ENCODE measurements around the gene VOPP1. TPM values are rescaled to one million over a fixed set of nuclear protein-coding genes. Genes with fewer than 3 reads are reported as not detected.

The VOPP1 gene
- total and polyA plus RNA-seq, 10 of the 15 experiments (the other 5 are each of a cell fraction or from before 2014, with no cell fraction given), result 32.8 to 206 (median 129) TPM

- TF ChIP-seq, protein P1, sequence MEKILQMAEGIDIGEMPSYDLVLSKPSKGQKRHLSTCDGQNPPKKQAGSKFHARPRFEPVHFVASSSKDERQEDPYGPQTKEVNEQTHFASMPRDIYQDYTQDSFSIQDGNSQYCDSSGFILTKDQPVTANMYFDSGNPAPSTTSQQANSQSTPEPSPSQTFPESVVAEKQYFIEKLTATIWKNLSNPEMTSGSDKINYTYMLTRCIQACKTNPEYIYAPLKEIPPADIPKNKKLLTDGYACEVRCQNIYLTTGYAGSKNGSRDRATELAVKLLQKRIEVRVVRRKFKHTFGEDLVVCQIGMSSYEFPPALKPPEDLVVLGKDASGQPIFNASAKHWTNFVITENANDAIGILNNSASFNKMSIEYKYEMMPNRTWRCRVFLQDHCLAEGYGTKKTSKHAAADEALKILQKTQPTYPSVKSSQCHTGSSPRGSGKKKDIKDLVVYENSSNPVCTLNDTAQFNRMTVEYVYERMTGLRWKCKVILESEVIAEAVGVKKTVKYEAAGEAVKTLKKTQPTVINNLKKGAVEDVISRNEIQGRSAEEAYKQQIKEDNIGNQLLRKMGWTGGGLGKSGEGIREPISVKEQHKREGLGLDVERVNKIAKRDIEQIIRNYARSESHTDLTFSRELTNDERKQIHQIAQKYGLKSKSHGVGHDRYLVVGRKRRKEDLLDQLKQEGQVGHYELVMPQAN (conservative IDR thresholded peaks at IDR 0.05), result peak; percentile 55; the same call in 1 of the 2 replicates
- TF ChIP-seq EGR1 (IDR thresholded peaks at IDR 0.05; ENCODE audit: borderline replicate concordance in 1 of 2, low read depth in 2 of 2, low read length in 2 of 2) (peak in 1 of 2 experiments; percentile 78; a peak in 2 of 3 replicates), MXI1 (IDR thresholded peaks at IDR 0.05; ENCODE audit: low read depth, low read length) (no peak), NR2C1 (IDR thresholded peaks at IDR 0.05) (0 out of 2 replicates have a peak, but pooled peaks have one; percentile 20), SP1 (IDR thresholded peaks at IDR 0.05; ENCODE audit: low read depth, low read length) (no peak), HSF1 (IDR thresholded peaks at IDR 0.05; ENCODE audit: low read depth, low read length) (no peak), USF2 (IDR thresholded peaks at IDR 0.05; ENCODE audit: borderline replicate concordance, low read depth, low read length) (no peak), DPF2 (IDR thresholded peaks at IDR 0.05) (peak; percentile 90), EED (IDR thresholded peaks at IDR 0.05; ENCODE audit: low read depth) (peak; percentile 22; the same call in 1 of the 2 replicates), NBN (IDR thresholded peaks at IDR 0.05) (peak; percentile 88), POLR2A (IDR thresholded peaks at IDR 0.05; ENCODE audit: low read depth, low read length) (peak; percentile 61), CBX3 (IDR thresholded peaks at IDR 0.05; ENCODE audit: borderline replicate concordance, low read depth) (no peak), PAX5 (IDR thresholded peaks at IDR 0.05; ENCODE audit: borderline replicate concordance, low read depth, low read length) (peak; percentile 79; the same call in 1 of the 2 replicates), MAX (IDR thresholded peaks at IDR 0.05; ENCODE audit: low read depth, low read length) (no peak), CHD2 (IDR thresholded peaks at IDR 0.05; ENCODE audit: borderline replicate concordance, low read depth, low read length) (0 out of 2 replicates have a peak, but pooled peaks have one; percentile 17), ZNF217 (IDR thresholded peaks at IDR 0.05) (no peak), HDGF (IDR thresholded peaks at IDR 0.05) (peak; percentile 78; the same call in 1 of the 2 replicates), EP300 (IDR thresholded peaks at IDR 0.05; ENCODE audit: borderline replicate concordance in 1 of 2, control insufficient read depth in 1 of 2, low read depth in 2 of 2, low read length in 2 of 2) (no peak), HDAC2 (IDR thresholded peaks at IDR 0.05) (no peak), RUNX3 (IDR thresholded peaks at IDR 0.05; ENCODE audit: low read length) (peak; percentile 80), CREB1 (IDR thresholded peaks at IDR 0.05; ENCODE audit: low read depth) (0 out of 2 replicates have a peak, but pooled peaks have one; percentile 13), POU2F2 (IDR thresholded peaks at IDR 0.05; ENCODE audit: borderline replicate concordance, low read depth, low read length) (0 out of 3 replicates have a peak, but pooled peaks have one; percentile 5), TCF3 (IDR thresholded peaks at IDR 0.05; ENCODE audit: borderline replicate concordance, insufficient read depth, low read depth, low read length) (0 out of 2 replicates have a peak, but pooled peaks have one; percentile 3), BHLHE40 (IDR thresholded peaks at IDR 0.05; ENCODE audit: borderline replicate concordance in 1 of 2, low read depth in 2 of 2, low read length in 1 of 2) (peak in 1 of 2 experiments; percentile 41; a peak in 2 of 4 replicates), IKZF1 (conservative IDR thresholded peaks at IDR 0.05) (peak; percentile 77), NRF1 (conservative IDR thresholded peaks at IDR 0.05; ENCODE audit: low read depth, low read length) (0 out of 2 replicates have a peak, but pooled peaks have one; percentile 11), GABPA (IDR thresholded peaks at IDR 0.05; ENCODE audit: low read depth) (0 out of 2 replicates have a peak, but pooled peaks have one; percentile 4)
These were observed 558 bp downstream of the VOPP1 start (continued) for GRCh38 chr7:55571511-55572377.
